Amniotic epithelial cell (primary cell): ENCODE data around the gene PHOX2A.

Source experiments
- DNase-seq: peaks from one replicate; pipeline ENCODE4 v3.0.0-alpha.2; 2010; ENCODE audit warnings: low read depth

The PHOX2A gene

DNA sequence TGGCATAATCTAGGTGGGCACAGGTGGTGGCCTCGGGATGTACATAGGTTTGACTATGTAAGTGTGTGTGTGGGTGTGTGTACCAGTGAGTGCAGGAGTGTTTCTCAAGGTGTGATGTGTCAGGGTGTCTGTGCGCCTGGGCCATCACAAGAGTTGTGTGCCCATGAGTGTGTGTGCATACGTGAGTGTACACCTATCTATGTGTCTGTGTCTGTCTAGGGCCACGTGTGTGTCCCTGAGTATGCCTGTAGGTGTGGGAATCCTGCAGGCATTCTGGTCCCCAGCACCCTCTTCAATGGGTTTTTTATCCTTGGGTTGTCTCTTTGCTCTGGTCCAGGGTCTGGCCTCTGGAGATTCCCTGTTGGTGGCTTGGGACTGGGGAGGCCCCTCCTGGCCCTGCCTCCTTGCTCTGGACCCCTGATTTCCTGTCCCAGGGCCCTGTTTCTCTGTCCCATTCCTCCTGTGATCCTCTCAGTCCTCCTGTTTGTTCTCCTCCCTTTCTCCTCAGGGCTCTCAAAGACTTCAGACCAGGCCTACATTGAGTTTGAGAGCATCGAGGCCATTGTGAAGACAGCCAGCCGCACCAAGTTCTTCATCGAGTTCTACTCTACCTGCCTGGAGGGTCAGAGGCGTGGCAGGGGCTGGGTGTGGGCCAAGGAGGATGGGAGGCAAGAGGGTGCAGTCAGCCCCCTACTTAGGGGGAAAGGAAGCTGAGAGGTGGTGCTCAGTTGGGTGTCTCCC lies 10.0 kb downstream of the PHOX2A start:
- no peak for DNase-seq

DNA sequence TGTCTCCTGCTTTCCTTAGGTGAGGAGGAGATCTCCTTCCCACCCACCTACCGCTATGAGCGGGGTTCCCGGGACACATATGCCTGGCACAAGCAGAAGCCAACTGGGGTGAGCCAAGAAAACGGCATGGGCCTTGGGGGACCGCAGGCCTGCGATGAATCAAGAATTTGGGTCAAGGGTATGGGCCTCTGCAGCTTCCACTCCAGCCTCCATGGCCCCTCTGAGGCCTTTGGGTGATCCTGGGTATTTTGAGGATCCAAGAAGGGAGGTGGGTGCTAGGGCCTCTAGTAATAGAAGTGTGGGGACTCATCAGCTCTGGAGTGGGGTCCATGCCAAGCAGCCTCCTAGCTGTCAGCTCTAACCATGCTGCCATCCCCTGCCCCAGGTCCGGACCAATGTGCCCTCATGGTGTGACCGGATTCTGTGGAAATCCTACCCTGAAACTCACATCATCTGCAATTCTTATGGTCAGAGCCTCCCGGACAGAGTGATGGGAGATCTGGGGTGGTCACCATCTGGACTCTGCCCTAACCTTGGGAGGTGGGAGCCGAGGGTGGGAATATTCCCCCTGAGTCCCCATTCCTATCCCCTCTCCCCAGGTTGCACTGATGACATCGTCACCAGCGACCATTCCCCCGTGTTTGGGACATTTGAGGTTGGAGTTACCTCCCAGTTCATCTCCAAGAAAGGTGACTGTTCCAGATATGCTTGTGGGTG lies 10.8 kb downstream of the PHOX2A start:
- no peak for DNase-seq

DNA sequence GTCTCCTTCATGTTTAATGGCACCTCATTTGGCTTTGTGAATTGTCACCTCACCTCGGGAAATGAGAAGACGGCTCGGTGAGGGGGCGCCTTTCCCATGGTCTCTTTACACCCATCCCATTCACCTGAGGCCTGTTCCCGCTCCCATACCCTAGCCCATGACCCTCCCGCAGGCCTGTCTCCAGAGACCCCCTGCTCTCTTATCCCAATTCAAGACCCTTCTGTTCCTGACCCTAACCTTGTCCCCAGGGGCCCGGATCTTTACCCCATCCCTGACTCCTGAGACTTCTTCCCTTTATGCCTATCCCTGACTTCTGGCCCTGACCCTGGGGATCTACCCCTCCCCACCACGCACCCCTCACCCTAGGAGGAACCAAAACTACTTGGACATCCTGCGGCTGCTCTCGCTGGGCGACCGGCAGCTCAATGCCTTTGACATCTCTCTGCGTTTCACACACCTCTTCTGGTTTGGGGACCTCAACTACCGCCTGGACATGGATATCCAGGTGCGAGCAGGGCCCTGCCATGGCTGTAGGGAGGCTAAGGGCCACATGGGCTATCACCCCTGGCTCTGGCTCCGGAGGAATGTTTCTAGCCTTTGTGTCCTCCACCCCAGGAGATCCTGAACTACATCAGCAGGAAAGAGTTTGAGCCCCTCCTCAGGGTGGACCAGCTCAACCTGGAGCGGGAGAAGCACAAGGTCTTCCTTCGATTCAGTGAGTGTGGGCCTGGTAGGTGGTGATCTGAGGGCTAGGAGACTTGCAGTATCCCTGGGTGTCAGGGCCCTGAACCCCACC lies 11.5 kb downstream of the PHOX2A start:
- no peak for DNase-seq

DNA sequence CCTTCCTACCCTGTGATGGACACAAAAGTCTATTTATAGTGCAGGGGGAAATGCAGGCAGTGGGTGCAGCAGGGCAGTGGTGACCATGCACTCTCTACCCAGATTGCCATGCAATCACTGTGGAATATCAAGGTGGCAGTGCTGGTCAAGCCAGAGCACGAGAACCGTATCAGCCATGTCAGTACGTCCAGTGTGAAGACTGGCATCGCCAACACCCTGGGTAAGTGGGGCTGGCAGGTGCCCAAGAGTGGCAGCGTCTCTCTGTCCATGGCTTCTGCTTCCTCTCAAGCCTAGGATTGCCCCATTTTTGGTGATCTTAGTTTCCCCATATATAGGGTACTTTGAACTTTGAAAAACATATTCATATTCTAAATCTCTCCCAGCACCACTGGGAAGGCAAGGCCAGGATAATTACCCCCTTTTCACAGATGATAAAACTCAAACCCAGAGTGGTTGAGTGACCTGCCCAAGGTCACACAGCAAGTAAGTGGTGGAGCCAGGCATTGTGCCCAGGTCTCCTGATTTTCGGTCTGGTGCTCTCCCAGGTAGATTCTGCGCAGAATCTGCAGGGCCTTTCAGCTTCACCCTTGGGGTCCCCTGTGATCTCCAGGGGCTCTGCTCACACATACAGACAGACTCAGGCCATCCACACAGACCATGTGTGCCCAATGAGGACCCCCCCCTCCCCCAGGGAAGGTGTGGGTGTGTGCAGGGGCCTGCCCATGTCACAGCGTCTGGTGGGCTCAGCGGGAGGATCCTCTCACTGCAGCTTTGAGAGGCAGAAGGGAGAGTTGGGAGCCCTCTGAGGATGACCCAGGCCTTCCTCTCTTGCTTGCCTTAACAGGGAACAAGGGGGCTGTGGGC lies 12.3 kb downstream of the PHOX2A start:
- DNase-seq = no peak

DNA sequence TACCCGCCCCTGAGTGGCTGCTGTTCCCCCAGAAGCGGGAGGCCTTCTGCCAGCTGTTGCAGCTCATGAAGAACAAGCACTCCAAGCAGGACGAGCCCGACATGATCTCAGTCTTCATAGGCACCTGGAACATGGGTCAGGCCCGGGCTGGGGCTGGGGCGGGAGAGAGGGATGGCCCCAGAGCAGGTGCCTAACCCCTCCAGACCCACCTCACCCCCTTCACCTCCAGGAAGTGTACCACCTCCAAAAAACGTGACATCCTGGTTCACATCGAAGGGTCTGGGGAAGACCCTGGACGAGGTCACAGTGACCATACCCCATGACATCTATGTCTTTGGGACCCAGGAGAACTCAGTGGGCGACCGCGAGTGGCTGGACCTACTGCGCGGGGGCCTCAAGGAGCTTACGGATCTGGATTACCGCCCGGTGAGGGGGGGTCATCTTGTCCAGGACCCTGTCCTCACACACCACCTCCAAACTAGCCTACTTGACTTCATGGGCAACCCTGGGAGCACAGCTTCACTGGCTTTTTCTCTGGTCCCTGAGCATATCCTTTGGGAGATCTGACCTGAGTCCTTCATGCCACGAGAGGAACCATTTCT lies 13.1 kb downstream of the PHOX2A start:
- DNase-seq = no peak

DNA sequence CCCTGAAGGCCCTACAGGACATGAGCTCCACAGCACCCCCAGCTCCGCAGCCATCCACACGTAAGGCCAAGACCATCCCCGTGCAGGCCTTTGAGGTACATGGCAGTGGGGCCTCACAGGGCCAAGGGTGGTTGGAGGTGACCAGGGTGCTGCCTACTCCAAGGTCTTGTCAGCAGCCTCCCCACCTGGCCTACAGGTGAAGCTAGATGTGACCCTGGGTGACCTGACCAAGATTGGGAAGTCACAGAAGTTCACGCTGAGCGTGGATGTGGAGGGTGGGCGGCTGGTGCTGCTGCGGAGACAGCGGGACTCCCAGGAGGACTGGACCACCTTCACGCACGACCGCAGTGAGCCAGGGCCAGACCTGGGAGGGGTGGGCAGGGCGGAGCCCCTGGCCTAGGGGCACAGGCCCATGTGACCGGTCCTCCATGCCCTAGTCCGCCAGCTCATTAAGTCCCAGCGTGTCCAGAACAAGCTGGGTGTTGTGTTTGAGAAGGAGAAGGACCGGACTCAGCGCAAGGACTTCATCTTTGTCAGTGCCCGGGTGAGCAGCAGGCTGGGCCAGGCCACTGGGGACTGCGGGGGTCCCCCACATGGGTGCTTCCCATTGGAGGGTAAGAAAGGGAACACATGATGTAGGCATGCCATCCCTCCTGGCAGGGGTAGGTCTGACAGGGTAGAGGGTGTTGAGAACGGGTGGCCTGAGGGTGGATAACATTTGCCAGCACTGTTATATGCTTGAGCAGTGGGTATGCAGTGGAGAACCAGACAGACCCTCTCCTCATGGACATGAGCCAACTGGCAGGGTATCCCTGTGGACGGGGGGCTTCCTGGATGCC lies 13.8 kb downstream of the PHOX2A start:
- DNase-seq = no peak

DNA sequence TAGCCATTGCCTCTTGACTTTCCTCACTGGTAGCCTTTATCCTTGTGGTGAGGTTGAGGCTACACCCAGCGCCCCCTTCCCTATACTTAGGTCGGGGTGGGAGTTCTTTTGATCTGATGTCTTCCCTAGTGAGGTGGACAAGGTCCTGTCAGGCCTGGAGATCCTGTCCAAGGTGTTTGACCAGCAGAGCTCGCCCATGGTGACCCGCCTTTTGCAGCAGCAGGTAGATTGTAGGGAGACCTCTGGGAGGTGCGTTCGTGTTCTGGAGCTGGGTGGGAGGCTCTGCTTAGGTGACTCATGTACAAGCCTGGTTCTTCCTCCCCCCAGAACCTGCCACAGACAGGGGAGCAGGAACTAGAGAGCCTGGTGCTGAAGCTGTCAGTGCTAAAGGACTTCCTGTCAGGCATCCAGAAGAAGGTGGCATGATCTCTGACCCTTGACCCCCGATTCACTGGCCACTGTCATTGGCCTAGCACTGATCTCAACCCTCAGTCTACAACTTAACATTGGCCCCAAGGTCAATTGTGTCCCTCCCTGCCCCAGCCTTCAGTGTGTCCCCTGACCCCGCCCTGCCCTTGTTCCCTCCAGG lies 14.5 kb downstream of the PHOX2A start:
- no peak for DNase-seq

DNA sequence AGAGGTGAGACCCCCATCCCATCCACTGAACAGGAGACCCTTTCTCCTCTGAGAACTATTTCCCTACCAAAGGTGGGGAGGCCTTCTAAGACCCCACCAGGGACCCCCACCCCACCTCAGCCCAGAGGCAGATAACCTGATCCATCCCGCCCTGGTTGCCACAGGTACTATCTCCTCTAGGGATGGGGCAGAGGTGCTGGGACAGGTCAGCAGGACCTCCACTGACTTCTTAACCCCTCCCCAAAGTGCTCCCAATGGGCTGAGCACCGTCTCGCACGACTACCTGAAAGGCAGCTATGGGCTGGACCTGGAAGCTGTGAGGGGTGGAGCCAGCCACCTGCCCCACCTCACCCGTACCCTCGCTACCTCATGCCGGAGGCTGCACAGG lies 15.1 kb downstream of the PHOX2A start:
- no peak for DNase-seq

DNA sequence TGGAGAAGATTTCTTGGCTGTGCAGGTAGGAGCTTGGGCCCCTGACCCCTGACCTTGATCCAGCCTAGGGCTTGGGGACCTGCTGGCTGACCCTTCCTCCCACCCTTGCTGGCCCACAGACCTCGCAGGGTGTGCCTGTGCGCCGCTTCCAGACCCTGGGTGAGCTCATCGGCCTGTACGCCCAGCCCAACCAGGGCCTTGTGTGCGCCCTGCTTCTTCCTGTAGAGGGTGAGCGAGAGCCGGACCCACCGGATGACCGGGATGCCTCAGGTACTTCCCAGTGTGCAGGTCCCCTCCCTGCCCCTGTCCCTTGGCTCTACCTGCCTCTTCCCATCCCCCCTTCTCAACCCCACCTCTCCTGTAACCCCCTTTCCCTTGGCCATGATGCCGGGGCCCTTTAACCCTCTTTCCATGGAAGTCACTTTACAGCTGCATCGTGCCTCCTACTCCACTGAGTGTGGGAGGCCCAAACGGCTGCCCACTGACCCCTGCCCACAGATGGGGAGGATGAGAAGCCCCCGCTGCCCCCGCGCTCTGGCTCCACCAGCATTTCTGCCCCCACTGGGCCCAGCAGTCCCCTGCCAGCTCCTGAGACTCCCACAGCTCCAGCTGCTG lies 15.6 kb downstream of the PHOX2A start:
- no peak for DNase-seq

DNA sequence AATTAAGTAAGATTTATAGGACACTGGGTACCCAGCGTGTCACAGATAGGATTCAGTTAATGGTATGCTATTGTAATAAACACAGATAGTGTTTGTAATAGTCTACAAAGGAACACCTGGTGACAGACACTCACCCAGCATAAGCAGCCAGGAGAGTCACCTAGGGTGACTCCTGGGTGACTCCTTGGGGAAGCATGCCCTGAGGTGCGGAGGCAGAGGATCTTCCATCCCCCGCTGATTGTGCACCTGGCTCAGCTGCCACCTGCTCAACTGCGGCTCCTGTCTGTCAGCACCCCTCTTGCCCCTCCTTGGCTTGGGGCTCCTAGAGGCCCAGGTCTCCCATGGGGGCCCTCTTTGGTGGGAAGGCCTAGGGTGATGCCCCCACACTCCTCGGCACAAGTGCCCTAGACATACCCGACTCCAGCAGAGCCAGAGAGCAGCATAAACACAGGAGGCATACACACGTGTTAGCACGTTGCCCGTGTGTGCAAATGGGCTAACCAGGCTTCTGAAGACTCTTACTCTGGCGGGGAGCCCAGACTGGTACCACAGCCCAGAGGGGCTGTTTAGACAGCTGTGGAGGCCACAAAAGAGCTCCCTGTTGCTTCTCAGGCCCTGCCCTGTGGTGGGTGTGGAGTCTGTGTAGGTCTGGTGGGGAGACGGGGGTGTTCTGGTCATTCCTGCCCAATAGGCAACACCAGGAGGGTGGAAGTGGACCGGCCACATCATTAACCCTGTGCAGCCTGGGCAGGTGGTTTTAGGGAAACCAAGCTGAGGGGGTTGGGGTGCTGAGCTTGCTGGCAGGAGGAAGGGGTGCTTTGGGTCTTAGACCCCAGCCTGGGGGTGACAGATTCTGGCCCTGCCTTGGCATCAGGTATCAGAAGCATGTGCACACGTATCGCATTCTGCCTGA lies 16.4 kb downstream of the PHOX2A start:
- DNase-seq = no peak

DNA sequence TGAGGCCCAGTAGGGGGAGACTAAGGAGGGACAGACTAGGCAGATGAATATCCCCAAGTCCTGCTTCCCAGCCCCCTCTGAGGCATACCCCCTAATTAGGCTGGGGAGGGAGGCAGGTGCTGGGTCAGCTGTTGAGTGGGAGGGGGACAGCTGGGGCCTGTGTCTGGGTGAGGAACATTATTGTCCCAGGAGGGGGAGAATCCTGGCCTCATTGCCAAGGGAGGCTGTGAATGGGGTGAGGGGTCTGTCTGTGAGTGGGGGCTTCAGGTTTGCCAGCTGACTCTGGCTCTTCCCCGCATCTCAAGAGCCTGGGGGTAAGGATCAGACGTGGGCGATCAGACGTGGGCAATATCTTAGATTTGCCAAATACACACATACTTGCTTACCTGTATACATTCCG lies 17.3 kb downstream of the PHOX2A start:
- DNase-seq = no peak

DNA sequence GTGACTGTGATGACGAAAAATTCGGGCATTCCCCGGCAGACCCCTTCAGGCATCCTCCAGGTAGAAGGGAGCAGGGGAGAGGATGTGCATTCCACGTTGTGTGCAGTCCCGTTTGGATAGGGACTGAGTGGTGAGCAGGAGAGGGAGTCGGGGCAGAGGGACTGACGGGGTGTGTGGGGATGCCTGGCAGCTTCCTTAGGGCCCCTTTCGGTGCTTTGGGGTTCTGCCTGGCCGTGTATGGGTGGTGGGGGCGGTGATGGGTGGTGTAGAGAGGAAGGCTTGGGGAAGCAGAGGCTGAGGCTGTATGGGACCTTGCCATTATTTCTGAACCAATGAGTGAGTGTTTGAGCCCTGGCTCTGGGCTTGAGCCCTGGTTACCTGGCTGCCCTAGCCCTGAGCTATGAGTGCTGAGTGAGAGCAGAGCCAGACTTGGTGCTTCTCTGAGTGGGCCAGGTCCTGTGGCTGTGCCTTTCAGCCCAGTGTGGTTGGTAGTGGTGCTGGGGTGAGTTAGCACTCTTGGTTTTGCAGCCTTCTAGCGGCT lies 18.5 kb downstream of the PHOX2A start:
- no peak for DNase-seq

DNA sequence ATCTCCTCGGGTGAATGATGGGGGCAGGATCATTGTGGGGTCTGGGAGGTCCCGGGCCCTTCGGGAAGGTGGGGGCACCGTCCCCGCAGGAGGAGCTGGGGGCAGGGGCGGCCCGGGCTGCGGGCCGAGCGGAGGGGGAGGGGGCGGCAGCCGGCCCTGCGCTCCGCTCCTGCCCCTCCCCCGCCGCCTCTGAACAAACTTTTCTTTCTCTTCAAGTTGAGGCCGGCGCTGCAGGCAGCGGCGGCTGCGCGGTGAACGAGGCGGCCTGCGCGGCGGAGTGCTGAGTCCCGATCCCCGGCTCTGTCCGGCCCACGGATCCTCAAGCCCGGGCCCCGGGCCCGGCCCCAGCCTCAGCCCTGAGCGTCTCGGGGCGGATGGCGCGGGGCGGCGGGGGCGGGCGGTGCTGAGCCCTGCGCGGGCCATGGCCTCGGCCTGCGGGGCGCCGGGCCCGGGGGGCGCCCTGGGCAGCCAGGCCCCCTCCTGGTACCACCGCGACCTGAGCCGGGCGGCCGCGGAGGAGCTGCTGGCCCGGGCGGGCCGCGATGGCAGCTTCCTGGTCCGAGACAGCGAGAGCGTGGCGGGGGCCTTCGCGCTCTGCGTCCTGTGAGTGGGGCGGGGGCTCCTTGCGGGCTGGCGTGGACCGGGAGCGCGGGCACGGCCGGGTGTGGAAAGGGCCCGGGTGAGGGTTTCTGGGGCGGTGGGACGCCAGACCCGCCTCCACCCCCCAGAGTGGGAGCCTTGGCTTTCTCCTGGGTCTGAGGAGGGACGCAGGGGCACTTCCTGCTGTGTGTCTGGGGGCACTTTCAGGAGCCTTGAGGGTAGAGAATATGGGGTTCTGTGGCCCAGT lies 19.2 kb downstream of the PHOX2A start, which contains the start of gene INPPL1:
Gene INPPL1, plus strand, starts transcription at position 204 of the 847 bp plus-strand sequence. Its CDS starts 218 bp downstream, at position 422.
- peak; percentile 33 for DNase-seq

DNA sequence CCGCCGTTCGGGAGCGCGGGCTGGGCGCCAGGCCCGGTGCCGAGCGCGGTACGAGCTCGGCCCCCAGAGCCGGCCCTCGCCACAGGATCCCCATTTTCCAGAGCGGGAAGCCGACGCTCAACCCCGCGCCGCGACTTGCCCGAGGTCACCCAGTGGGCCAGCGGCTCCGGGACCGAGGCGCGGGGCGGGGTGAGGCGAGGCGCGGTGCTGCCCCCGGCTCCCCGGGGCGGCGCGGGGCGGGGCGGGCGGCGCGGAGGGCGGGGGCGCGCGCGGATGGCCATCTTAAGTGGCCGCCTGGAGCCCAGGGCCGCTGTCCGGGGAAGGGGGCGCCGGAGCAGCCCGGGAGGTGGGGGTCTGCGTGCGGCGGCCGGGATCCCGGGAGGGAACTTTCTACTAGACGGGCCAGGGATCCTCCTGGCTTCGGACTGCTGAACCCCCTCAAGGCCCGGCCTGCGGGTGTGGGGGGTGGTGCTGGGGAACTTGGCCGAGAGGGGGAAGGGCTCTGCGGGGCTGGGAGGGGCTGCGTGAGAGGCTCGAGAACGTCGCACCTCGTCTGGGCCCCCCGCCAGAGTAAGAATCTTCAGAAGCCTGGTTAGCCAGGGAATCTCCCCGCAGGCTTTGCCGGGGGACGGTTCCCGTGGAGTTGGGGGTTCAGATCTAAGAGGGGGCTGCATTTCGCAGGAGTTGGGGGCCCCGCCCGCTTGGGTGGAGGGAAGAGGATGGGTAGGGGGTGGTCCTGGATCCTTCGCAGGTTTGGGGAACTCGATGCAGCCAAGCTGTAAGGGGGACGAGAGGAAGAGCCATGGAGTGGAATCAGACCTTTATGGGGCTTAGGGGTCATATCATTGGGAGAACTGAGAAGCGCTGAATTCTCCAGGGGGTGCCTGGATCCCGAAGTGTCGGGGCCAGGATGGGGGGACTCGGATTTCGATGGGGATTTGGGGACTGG lies 20.1 kb downstream of the PHOX2A start:
- peak; percentile 57 for DNase-seq

DNA sequence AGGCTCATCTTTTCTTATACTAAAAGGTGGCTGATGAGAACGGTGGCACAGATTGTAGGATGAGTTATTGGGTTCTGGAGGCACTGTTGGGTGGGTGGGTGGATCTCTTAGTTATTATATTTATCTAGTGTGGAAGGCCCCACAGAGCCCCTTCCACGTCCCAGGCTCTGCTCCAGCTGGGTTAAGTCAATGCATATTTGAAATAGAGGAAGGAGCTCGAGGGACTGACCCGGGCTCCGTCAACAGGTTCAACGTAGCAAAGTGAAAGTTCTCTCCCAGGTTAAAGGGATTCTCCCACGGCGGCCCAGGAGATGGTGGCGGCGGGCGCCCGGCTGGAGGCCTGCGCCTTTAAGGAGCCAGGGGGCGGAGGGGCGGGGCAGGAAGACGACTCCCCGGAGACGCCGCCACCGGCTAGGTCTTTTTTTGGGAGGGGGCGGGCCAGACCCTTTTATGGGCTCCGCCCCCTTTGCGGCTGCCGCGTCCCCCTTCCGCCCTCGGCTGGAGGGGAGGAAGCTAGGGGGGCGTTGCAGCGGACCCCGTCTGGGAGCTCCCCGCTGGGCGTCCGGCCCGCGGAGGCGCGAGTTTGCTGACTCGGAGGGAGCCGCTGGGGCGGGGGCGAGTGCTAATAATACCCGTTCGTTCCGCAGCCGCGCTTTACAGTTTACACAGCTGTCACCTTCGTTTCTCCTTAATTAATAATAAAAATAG lies 20.9 kb downstream of the PHOX2A start:
- DNase-seq = peak; percentile 86
